HG03025 (cell line): Measurements from ENCODE around the gene AGO3.

Experiments used
- ATAC-seq: cut with Tn5 transposase; IDR thresholded peaks from one replicate; pipeline ENCODE4 v1.9.1; 2021; ENCODE audit warnings: mild to moderate bottlenecking, moderate library complexity; ENCODE audit not compliant: unreplicated experiment, low FRiP score

The AGO3 gene

GRCh38 chr1:36093226-36093625 lies 162.3 kb downstream of the AGO3 start:
- no peak for ATAC-seq

GRCh38 chr1:36093929-36094328 lies 163.0 kb downstream of the AGO3 start:
- no peak for ATAC-seq

GRCh38 chr1:36094621-36095061 lies 163.7 kb downstream of the AGO3 start:
- ATAC-seq, result no peak

DNA sequence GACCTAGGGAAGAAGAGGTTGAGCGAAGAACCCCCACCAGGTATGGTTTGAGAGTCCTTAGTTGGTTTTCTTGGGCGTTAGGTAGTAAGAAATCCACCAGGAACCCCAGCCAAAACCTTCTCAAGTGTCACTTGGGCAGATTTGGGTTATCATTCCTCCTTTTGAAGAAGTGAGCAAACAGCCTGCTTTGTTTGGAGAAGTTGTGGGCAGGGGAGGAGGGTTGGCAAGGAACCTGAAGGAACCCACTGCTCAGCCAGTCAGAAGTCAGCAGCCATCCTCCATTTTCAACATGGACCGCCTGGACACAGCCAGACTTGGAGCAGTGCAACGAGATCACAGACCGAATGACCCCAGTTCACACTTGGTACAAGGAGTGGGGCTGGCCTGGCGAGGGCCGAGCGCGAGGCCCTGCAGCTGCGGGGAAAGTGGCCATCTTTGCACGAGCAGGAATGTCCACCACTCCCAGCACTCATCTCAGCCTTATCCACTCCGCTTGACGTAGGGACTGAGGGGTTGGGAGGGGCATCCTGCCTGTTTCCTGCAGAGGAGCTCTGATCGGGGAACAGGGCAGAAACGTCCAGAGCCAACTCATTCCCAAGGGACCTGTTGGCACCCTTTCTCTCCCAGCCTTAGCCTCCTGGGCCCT lies 165.0 kb downstream of the AGO3 start:
- no peak for ATAC-seq

DNA sequence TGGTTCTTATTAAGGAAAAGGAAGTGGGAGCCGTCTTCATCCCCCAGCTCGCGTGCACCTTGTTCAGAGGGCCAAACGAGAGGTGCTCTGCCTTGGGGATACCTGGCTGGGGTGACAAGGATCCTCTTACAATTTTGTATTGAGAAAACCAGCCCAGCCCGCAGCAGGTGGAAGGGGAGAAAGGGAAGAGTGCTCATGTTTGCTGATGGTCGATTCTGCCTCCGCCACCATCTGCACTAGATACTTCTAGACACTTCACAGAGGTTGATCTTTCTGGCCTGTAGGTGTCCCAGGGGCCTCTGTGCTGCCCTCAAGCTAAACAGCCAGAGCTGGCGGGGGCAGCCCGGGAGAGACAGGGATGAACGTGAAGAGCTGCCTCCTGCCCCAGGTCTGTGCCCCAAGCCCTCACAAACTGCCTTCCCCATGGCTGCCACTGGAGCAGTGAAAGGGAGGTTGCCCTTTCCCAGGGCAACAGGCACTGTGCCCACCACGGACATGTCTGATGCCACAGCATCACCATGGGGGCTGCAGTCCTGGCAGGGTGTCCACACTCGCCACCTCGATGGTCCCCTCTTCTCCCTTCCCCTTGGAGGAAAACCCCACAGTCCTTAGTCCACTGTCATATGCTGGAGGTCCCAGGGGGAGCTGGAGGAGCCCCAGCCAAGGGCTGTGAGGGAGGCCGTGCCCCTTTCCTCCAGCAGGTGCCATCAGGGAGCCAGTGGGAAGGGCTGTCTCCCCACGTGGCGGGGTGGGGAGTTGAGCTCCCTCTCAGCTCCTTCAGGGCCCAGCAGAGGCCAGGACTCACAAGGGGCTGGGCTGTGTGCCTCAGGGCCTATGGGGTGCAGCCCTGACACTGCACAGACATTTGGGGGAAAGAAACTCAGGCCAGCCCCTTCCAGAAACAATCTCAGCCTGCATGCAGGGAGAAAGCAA lies 165.9 kb downstream of the AGO3 start:
- ATAC-seq, result no peak

DNA sequence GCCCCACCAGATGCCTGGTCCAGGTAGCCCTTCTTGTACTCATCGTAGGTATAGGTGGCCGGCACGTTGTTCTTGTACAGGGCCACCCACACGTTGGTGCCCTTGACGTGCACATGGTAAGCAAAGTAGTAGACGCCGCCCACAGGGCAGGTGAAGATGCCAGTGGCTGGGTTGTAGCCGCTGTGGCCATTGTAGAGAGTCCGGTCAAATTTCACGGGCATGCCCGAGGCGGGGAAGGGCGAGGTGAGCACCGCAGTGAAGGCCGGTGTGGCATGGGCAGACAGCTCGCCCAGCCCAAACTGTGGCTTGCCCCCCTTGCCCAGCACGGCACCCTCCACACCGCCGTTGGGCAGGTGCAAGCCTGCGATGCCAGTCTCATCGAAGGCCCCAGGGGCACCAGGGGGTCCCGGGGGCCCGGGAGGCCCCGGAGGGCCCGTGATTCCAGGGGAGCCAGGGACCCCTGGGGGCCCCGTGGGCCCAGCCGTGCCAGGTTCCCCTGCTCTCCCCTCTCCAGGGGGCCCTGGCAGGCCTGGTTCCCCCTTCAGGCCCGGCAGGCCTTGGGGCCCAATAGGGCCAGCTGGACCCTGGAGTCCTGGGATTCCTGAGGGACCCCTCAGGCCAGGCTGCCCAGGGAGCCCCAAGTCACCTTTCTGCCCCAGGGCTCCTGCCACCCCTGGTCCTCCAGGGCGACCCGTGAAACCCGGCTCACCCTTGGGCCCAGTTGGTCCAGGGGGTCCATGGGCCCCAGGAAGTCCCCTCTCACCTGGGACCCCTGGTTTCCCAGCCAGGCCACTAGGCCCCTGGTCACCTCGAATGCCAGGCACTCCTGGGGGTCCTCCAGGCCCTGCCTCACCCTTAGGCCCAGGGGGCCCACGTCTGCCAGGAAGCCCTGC lies 167.0 kb downstream of the AGO3 start:
- no peak for ATAC-seq

GRCh38 chr1:36098650-36099365 lies 167.9 kb downstream of the AGO3 start:
- no peak for ATAC-seq

DNA sequence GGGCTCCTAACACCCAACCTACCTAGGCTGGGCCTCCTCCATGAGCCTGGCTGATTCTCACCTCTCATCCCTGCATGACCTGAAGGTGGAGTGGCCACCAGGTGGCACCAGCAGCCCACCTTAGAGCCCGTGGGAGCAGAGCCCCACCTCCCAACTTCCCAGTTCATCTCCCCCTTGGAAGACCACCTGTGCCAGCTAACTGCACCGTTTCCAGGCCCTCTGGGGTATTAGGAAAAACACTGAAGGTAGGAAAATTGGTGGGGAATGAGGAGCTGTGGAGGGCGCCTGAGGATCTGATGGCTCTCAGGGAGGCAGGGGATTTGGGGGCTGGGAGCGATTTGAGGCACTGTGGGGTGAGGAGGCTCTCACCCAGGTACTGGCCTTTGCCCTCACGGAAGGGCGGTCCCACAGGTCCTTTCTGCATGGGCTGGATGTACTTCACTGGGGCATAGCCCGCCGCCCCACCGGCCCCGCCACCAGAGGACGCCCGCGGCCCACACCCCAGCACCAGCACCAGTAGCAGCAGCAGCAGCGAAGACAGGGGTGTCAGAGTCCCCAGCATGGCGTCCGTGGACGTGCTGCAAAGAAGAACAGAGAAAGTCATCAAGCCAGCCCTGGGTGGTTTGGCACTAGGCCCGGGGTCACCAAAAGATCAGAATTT lies 168.9 kb downstream of the AGO3 start:
- ATAC-seq, result no peak

DNA sequence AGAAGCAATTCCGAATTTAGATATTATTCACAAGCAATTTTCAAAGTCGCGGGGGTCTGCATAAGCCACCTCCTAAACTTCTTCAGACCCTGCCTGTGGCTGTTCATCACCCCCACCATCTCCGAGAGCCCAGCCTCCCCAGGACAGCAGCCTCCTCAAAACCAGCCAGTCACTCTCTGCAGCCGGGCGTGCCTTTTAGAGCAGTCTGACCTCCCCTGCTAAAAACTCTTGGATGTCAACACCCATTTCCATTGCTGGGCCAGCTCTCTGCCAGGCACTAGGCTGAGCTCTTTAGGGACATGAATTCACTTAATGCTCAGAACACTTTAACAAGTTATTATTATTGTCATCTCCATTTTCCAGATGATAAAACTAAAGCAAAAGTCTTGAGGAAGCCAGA lies 169.5 kb downstream of the AGO3 start:
- ATAC-seq, result no peak

DNA sequence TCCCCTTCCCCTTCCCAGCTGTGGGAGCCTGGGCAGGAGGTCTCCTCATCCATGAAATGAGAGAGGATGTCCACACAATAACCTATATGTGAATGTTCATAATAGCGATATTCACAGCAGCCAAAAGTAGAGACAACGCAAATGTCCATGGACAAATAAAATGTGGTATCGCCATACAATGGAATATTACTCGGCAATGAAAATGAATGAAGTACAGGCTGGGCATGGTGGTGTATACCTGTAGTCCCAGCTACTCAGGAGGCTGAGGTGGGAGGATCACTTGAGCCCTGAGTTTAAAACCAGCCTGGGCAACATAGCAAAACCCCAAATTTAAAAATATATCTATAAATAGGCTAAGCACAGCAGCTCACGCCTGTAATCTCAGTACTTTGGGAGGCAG lies 170.6 kb downstream of the AGO3 start:
- no peak for ATAC-seq

DNA sequence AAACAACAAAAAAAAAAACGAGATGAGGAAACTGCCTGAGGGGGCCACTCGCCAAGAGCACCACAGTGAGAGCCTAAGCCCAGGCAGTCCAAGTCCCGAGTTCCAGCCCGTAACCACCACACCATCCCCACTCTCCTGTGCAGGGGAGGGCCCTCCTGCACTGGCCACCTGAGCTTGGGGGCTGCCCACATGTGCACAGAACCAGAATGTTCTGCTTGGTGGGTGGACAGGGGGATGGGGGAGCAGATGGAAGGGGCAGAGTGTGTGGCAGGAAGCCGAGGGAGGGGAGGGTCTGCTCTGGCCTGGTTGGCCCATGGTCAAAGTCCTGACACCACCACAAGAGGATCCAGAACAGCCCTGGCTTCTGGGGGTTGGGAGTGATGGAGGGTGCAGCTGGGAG lies 175.4 kb downstream of the AGO3 start:
- no peak for ATAC-seq

DNA sequence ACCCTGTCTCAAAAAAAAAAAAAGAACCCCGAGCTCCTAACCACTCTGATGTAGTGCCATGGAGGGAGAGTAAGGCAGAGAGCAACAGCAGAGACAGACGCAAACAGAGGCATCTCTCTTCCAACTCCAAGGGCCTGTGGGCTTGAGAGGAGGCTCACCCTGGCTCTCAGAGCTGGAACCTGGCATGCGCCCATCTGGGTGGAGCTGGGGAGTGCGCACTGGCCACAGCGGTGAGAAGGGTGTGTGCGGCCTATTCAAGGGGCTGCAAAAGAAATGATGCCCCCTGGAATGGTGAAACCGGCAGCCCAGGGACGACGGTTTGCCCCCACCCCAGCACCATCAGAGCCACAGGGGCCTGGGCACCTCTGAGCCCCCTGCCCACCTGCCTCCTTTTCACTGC lies 176.5 kb downstream of the AGO3 start:
- ATAC-seq, result no peak

GRCh38 chr1:36108314-36108713 lies 177.4 kb downstream of the AGO3 start:
- no peak for ATAC-seq

- no peak for ATAC-seq
Observed at GRCh38 chr1:36109041-36109679, 178.3 kb downstream of the AGO3 start.

DNA sequence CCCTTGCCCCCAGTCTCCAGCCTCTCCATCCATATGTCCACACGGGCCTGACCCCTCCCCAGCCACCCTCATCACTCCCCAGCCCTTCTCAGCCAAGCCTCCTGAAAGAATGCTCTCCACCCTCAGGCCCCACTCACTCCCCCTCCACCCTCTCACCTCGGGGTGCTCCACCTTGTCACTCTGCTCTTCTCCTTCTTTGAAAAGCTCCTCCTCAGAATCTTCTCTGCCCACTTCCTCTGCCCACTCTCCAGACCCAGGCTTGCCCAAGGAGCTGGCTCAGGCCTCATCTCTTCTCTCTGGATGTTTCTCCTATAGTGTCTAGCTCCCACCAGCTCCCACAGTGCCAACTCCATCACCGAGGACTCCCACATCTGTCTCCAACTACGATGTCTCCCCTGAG lies 180.2 kb downstream of the AGO3 start:
- no peak for ATAC-seq

GRCh38 chr1:36112823-36113222 lies 181.9 kb downstream of the AGO3 start:
- ATAC-seq, result no peak

GRCh38 chr1:36114371-36114770 lies 183.5 kb downstream of the AGO3 start:
- ATAC-seq, result no peak

GRCh38 chr1:36115200-36115669 lies 184.3 kb downstream of the AGO3 start:
- no peak for ATAC-seq

DNA sequence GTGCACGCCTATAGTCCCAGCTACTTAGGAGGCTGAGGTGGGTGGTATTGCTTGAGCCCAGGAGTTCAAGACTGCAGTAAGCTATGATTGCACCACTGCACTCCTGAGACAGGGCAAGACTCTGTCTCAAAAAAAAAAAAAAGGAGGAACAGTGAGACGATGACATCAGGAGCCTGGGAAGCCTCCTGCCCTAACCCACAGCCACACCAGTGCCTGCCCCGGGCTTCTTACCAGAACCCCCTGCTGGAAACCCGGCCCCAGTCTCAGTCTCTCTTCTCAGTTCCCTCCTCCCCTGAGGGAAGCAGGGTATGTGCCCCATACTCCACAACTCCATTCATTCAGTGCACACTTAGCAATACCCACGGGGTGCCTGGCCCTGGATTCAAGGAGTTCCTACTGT lies 185.0 kb downstream of the AGO3 start:
- ATAC-seq, result no peak
